Tibial nerve (tissue), 4 donors: ENCODE data around the gene ISM1.

Source experiments
- EP300 ChIP-seq, 2 donors: sonication (generic); formaldehyde crosslinking; IDR thresholded peaks; one replicate each; pipeline ENCODE4 v1.6.1; 2017; ENCODE audit warnings: antibody characterized with exemption in 2 of 2, mild to moderate bottlenecking in 1 of 2
- POLR2A ChIP-seq, 2 donors: fragments of 450-650 bp; IDR thresholded peaks; one replicate each; pipeline ENCODE4 v1.6.1; 2017; ENCODE audit warnings: antibody characterized with exemption in 2 of 2, mild to moderate bottlenecking in 2 of 2, moderate library complexity in 2 of 2
- TF ChIP-seq, protein P1 (sequence below), 5 experiments: fragments of 200-600 bp in 3 of 5; fragments of 450-650 bp in 2 of 5; sonication (generic) in 3 of 5; IDR thresholded peaks; one replicate each; pipeline ENCODE4 v1.5.1; 2016 to 2019; ENCODE audit warnings: antibody characterized with exemption in 5 of 5, mild to moderate bottlenecking in 3 of 5, moderate library complexity in 2 of 5

DNA sequence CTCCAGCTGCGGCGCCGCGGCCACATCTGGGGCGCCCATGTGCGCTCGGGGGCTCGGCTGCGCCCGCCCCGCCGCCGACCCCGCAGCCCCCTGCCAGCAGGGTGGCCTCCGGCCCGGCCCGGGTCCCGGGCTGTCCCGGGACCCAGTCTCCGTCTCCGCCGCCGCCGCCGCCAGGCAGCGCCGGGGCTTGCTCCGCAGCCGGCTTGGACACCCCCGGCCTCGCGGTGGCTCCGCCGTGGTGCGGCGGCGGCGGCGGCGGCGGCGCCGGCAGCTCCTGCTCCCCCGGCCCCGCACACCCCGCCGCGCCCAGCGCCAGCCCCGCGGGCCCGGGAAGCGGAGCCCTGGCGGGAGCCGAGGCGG is 219 bp downstream of the ISM1 start:
- no peak for TF ChIP-seq POLR2A (IDR thresholded peaks at IDR 0.05)
- TF ChIP-seq, protein P1, sequence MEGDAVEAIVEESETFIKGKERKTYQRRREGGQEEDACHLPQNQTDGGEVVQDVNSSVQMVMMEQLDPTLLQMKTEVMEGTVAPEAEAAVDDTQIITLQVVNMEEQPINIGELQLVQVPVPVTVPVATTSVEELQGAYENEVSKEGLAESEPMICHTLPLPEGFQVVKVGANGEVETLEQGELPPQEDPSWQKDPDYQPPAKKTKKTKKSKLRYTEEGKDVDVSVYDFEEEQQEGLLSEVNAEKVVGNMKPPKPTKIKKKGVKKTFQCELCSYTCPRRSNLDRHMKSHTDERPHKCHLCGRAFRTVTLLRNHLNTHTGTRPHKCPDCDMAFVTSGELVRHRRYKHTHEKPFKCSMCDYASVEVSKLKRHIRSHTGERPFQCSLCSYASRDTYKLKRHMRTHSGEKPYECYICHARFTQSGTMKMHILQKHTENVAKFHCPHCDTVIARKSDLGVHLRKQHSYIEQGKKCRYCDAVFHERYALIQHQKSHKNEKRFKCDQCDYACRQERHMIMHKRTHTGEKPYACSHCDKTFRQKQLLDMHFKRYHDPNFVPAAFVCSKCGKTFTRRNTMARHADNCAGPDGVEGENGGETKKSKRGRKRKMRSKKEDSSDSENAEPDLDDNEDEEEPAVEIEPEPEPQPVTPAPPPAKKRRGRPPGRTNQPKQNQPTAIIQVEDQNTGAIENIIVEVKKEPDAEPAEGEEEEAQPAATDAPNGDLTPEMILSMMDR (IDR thresholded peaks at IDR 0.05) = no peak
- TF ChIP-seq EP300 (IDR thresholded peaks at IDR 0.05) = no peak
